Measurements from ENCODE around the gene HACE1.
A peak's percentile ranks its signal among the peaks of the same experiment; 100 is the strongest.
"Not testable (repeated sequence)": the region's sequence is repeated elsewhere in the genome, so short reads cannot be mapped to it uniquely, and the experiment has no call there.

HACE1 gene

GRCh38 chr6:104829183-104829958 lies 30.3 kb downstream of the HACE1 start:
- FAIRE-seq: no peak
- no peak for DNase-seq (ENCODE audit: insufficient read length, low spot score)

DNA sequence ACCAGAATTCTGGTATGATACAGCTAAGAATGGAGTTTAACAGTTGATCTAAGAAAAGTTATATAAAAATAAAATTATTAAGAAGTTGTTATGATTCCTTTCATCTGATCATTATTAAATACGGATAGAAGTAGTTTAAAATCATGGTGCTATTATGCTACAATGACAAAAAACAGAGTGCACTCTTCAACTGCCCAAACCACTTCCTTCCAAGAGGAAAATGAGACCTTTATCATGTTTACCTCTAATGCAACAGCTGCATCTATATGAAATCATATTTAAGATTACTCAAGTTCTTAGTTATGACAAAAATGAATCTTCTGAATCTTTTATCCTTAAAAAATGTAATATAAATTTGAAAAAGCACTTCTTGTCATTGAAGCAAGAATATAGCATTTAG lies 31.2 kb downstream of the HACE1 start:
- FAIRE-seq (no peak), DNase-seq (ENCODE audit: insufficient read length, low spot score) (no peak)

DNA sequence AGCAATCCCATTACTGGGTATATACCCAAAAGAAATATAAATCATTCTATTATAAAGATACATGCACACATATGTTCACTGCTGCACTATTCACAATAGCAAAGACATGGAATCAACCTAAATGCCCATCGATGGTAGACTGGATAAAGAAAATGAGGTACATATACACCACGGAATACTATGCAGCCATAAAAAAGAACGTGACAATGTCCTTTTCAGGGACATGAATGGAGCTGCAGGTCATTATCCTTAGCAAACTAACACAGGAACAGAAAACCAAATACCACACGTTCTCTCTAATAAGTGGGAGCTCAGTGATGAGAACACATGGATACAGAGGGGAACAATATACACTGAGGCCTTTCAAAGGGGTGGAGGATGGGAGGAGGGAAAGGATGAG lies 38.9 kb downstream of the HACE1 start:
- not testable (repeated sequence) for FAIRE-seq; DNase-seq (ENCODE audit: insufficient read length, low spot score)

DNA sequence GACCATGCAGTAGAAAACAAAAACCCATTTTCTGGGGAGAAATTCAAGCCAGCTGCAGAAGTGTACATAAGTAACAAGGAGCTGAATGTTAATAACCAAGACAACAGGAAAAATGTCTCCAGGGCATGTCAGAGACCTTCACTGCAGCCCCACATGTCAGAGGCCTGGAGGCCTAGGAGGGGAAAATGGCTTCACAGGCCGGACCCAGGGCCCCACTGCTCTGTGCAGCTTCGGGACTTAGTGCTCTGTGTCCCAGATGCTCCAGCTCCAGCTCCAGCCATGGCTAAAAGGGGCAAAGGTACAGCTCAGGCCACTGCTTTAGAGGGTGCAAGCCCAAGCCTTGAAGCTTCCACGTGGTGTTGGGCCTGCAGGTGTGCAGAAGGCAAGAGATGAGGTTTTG lies 43.6 kb downstream of the HACE1 start:
- no peak for DNase-seq (ENCODE audit: insufficient read length, low spot score)
- no peak for FAIRE-seq

- no peak for DNase-seq (ENCODE audit: insufficient read length, low spot score)
- FAIRE-seq: no peak
Observed at GRCh38 chr6:104814743-104815142, 45.0 kb downstream of the HACE1 start.

DNA sequence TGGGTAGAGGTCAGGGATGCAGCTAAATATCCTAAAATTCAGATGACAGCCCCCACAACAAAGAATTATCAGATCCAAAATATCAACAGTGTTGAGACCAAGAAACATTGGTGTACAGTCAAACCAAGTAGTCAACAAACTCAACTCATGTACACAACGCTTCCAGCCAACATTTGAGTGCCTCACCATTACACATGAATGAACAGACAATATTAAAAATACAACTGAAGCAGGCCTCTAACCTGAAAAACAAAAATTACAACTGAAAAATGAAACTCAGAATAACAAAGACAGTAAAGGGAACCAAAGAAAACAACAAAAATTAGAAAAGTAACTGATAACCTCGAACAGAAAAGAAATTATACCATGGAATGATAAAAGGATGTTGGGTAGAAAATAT lies 46.2 kb downstream of the HACE1 start:
- FAIRE-seq (peak; percentile 14), DNase-seq (ENCODE audit: insufficient read length, low spot score) (no peak)

DNA sequence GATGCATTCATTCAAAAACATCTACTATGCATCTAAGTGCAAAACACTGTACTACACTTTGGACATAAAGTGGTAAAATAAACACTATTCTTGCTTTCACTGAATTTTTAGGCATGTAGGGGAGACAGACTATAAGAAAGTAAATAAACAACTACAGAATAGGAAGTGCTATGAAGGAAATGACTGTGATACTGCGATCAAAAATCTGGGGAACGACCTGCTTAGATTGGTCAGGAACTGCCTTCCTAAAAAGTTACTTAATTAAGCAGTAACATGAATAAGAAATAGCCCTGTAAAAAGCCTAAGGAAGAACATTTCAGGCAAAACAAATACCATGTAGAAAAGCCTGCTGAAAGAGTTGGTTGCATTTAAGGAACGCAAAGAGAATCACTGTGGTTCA lies 50.6 kb downstream of the HACE1 start:
- DNase-seq (ENCODE audit: insufficient read length, low spot score): no peak
- no peak for FAIRE-seq

GRCh38 chr6:104805335-104805734 lies 54.4 kb downstream of the HACE1 start:
- not testable (repeated sequence) for FAIRE-seq; DNase-seq (ENCODE audit: insufficient read length, low spot score)

GRCh38 chr6:104799134-104799657 lies 60.5 kb downstream of the HACE1 start:
- DNase-seq (ENCODE audit: insufficient read length, low spot score): no peak

DNA sequence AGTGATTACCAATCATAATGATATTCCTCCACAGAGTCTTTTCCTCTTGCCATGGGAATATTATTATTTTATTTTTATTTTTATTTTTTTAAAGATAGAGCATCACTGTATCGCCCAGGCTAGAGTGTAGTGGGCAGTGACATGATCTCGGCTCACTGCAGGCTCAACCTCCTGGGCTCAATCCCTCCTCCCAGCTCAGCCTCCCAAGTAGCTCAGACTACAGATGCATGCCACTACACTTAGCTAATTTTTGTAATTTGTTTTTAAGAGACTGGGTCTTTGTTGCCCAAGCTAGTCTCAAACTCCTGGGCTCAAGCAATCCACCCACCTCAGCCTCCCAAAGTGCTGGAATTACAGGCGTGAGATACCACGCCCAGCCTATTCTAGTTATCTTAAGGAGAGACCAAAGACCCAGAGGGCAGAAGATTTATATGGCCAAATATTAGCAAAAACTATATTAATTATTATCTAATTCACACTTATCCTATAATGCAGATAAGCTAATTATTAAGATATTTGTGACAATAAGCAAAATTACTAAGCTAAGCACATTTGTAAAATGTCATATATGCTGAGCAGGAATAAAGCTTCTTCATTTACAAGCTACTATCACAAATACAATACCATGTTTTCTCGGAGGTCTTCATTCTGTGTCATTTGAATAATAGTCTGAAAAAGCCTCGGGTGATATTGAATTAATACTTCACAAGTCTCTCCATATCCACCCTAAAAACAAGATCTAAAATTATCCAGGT lies 63.5 kb downstream of the HACE1 start:
- no peak for DNase-seq (ENCODE audit: insufficient read length, low spot score)
- no peak for FAIRE-seq

More at GRCh38 chr6:104799134-104799657, 60.5 kb downstream of the HACE1 start:
- FAIRE-seq: no peak

GRCh38 chr6:104795363-104795762 lies 64.4 kb downstream of the HACE1 start:
- FAIRE-seq: no peak
- no peak for DNase-seq (ENCODE audit: insufficient read length, low spot score)

- DNase-seq (ENCODE audit: insufficient read length, low spot score) (no peak), FAIRE-seq (peak; percentile 89)
Observed at GRCh38 chr6:104789770-104790190, 69.9 kb downstream of the HACE1 start.

DNA sequence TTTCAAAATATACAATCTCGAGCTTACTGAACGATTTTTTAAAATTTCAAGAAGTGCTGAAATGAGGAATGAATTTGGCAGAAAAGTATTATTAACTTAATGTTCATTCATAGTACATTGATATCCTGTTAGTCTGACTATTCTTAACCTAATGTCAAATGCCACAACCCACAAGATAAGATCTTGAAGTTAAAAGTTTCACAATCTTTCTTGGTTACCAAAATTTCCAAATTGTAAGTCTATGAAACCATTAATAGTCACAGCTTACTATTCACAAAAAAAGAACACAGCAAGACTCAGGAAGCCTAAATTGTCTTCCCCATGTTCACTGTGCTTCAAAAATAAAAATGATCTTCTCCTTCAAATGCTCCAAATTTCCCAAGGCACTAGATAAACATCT lies 71.3 kb downstream of the HACE1 start:
- no peak for DNase-seq (ENCODE audit: insufficient read length, low spot score)
- FAIRE-seq: no peak

- DNase-seq (ENCODE audit: insufficient read length, low spot score) (no peak), FAIRE-seq (no peak)
Observed at GRCh38 chr6:104787305-104787704, 72.4 kb downstream of the HACE1 start.

DNA sequence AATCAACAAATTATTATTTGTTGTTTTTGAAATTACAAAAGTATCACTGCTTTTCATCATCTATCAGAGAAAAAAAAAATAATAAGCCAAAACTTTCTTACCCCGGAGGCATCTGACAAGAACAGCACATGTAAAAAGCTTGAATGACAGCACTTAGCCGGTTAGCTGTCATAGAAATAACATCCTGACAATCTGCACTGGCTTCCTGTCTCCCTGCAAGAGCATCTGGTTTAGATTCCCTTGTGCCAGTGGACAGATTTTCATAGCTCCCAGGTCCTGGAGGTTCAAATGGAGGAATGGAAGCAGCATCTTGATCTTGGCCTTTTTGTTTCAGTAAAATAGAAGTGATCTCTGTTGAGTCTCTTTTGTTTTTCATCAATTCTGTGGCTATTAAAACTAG lies 74.8 kb downstream of the HACE1 start:
- FAIRE-seq: no peak
- no peak for DNase-seq (ENCODE audit: insufficient read length, low spot score)

- FAIRE-seq (no peak), DNase-seq (ENCODE audit: insufficient read length, low spot score) (no peak)
Observed at GRCh38 chr6:104771258-104771832, 88.4 kb downstream of the HACE1 start.

DNA sequence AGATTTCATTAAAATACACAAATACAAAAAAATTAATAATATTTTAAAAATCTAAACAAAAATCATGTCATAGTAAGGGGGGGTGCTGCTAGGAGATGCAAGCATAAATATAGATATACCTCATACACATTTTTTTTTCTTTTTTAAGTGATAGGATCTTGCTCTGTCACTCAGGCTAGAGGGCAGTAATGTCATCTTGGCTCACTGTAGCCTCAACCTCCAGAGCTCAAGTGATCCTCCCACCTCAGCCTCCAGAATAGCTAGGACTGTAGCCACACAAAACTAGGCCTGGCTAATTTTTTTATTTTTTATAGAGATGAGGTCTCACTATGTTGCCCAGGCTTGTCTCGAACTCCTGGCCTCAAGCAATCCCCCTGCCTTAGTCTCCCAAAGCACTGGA lies 90.8 kb downstream of the HACE1 start:
- DNase-seq (ENCODE audit: insufficient read length, low spot score) (no peak), FAIRE-seq (no peak)

DNA sequence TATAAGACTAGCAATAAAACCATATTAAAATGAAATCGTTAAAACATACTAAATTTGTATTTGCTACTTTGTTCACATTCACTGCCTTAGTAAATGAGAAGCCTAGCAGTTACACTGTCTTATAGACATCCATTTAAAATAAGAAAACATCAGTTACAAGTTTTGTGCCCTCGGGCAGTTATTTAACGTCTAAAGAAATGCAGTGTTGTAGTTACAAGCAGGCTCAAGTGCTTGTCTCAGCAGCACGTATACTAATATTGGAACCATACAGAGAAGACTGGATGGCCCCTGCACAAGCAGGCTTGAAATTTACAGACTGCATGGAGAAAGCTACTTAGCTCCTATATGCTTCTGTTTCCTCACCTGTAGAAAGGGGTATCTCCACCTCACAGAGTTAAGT lies 93.1 kb downstream of the HACE1 start:
- DNase-seq (ENCODE audit: insufficient read length, low spot score) (no peak), FAIRE-seq (no peak)

GRCh38 chr6:104754788-104755409 lies 104.8 kb downstream of the HACE1 start:
- FAIRE-seq (no peak), DNase-seq (ENCODE audit: insufficient read length, low spot score) (no peak)

DNA sequence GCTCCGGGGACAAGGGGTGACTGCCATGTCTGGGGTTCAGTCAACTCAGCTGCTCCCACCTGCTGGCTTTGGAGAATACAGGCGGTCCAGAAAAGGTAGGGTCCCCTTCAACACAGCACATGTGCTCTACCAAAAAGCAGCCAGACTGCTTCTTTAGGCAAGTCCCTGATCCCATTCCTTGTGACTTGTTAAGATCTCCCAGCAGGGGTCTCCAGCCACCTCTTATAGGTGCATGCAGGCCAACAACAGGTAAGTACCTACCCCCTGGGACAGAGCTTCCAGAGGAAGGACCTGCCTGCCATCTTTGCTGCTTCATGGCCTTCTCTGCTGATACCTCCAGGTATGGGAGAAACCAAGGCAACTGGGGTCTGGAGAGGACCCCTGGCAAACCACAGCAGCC lies 106.5 kb downstream of the HACE1 start:
- DNase-seq (ENCODE audit: insufficient read length, low spot score) (no peak), FAIRE-seq (no peak)

DNA sequence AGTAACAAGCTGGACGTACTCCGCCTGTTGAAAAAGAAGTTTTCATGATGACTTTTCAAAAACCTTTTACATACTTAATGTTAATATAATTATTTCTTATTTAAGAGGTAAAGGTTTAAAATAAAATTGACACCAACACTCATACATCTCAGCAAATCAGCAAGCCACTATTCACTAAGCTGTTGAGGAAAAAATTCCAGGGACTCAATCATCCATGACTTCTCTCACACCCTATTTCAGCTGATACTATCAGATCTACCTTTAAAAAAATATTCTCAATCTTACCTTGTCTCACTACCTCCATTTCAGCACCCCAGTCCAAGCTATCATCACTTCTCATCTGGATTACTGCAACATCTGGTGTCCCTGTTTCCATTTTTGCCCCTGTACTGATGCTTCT lies 109.3 kb downstream of the HACE1 start:
- FAIRE-seq: no peak

More for the DNA sequence above, 109.3 kb downstream of the HACE1 start:
- no peak for DNase-seq (ENCODE audit: insufficient read length, low spot score)
